Neural cell (in vitro differentiated cells): ENCODE measurements around the gene RELT. TPM values are rescaled to one million over a fixed set of nuclear protein-coding genes. Genes with fewer than 3 reads are reported as not detected.

Experiments
- H2AFZ ChIP-seq: fragments of 200-600, 300-800 bp; sonication (generic), shearing (Covaris generic); 2 replicates; pipeline ENCODE4 v1.6.0; 2014; ENCODE audit warnings: low read depth, mild to moderate bottlenecking, antibody characterized with exemption, low read length, moderate library complexity
- H3F3A ChIP-seq: fragments of 200-600 bp; shearing (Covaris generic); 2 replicates; pipeline ENCODE4 v1.6.1; 2016; ENCODE audit warnings: mild to moderate bottlenecking, moderate library complexity, mixed read lengths, antibody characterized with exemption, low read length; ENCODE audit not compliant: insufficient read depth, poor library complexity, severe bottlenecking
- H3K27ac ChIP-seq: fragments of 200-600, 300-800 bp; sonication (generic), shearing (Covaris generic); 2 replicates; pipeline ENCODE4 v1.5.1; 2014; ENCODE audit warnings: mild to moderate bottlenecking, low read length, moderate library complexity
- H3K27me3 ChIP-seq: fragments of 300-800, 200-600 bp; sonication (generic), shearing (Covaris generic); 2 replicates; pipeline ENCODE4 v1.6.0; 2014; ENCODE audit warnings: mild to moderate bottlenecking, low read depth, low read length, moderate library complexity; ENCODE audit not compliant: insufficient read depth
- H3K36me3 ChIP-seq: fragments of 300-800, 200-600 bp; sonication (generic), shearing (Covaris generic); 2 replicates; pipeline ENCODE4 v1.5.1; 2014; ENCODE audit warnings: mild to moderate bottlenecking, antibody characterized with exemption, low read length, moderate library complexity; ENCODE audit not compliant: insufficient read depth
- H3K4me2 ChIP-seq: fragments of 300-800, 200-600 bp; sonication (generic), shearing (Covaris generic); 2 replicates; pipeline ENCODE4 v1.6.0; 2014; ENCODE audit warnings: mild to moderate bottlenecking, low read length
- H3K4me3 ChIP-seq: fragments of 300-800, 200-600 bp; sonication (generic), shearing (Covaris generic); 2 replicates; pipeline ENCODE4 v1.5.1; 2014; ENCODE audit warnings: mild to moderate bottlenecking, low read length, moderate library complexity
- H3K79me2 ChIP-seq: fragments of 200-600 bp; shearing (Covaris generic); replicated peaks from 2 replicates; pipeline ENCODE4 v1.6.0; 2014; ENCODE audit warnings: mild to moderate bottlenecking, low read length, moderate library complexity; ENCODE audit not compliant: insufficient read depth
- H3K9ac ChIP-seq: fragments of 300-800, 200-600 bp; sonication (generic), shearing (Covaris generic); 2 replicates; pipeline ENCODE4 v1.6.1; 2016; ENCODE audit warnings: mild to moderate bottlenecking, low read length, mixed read lengths
- H3K9me2 ChIP-seq: fragments of 200-600 bp; shearing (Covaris generic); 2 replicates; pipeline ENCODE4 v1.6.1; 2016; ENCODE audit warnings: mild to moderate bottlenecking, low read length, mixed read lengths; ENCODE audit not compliant: insufficient read depth
- H3K9me3 ChIP-seq: fragments of 200-600, 300-800 bp; sonication (generic), shearing (Covaris generic); 2 replicates; pipeline ENCODE4 v1.6.1; 2016; ENCODE audit warnings: mild to moderate bottlenecking, mixed run types, low read length, moderate library complexity, mixed read lengths
- H4K20me1 ChIP-seq: fragments of 200-600 bp; shearing (Covaris generic); 2 replicates; pipeline ENCODE4 v1.6.1; 2016; ENCODE audit warnings: mild to moderate bottlenecking, mixed run types; ENCODE audit not compliant: insufficient read depth
- EP300 ChIP-seq: fragments of 450-650 bp; conservative IDR thresholded peaks from 2 replicates; pipeline ENCODE4 v1.6.1; 2014; ENCODE audit warnings: antibody characterized with exemption, mild to moderate bottlenecking, moderate library complexity; ENCODE audit not compliant: poor library complexity, severe bottlenecking
- EZH2 ChIP-seq: fragments of 200-600, 300-800 bp; shearing (Covaris generic), sonication (generic); IDR thresholded peaks from 2 replicates; pipeline ENCODE4 v1.6.1; 2014; ENCODE audit warnings: antibody characterized with exemption, low read length, borderline replicate concordance, mild to moderate bottlenecking; ENCODE audit not compliant: insufficient read depth, poor library complexity, severe bottlenecking
- MXI1 ChIP-seq: fragments of 450-650 bp; conservative IDR thresholded peaks from 2 replicates; pipeline ENCODE4 v1.6.1; 2014; ENCODE audit warnings: antibody characterized with exemption, mild to moderate bottlenecking; ENCODE audit not compliant: poor library complexity, severe bottlenecking
- POLR2AphosphoS5 ChIP-seq: IDR thresholded peaks from 2 replicates; pipeline ENCODE4 v1.6.1; 2012
- RAD21 ChIP-seq: fragments of 450-650 bp; conservative IDR thresholded peaks from 2 replicates; pipeline ENCODE4 v1.6.1; 2014; ENCODE audit warnings: antibody characterized with exemption, mild to moderate bottlenecking, moderate library complexity
- REST ChIP-seq: IDR thresholded peaks from 2 replicates; pipeline ENCODE4 v1.6.1; 2012; ENCODE audit warnings: borderline replicate concordance
- SMC3 ChIP-seq: fragments of 450-650 bp; conservative IDR thresholded peaks from 2 replicates; pipeline ENCODE4 v1.6.1; 2014; ENCODE audit warnings: antibody characterized with exemption, mild to moderate bottlenecking, moderate library complexity; ENCODE audit not compliant: poor library complexity
- TAF1 ChIP-seq: IDR thresholded peaks from 2 replicates; pipeline ENCODE4 v1.6.1; 2012; ENCODE audit warnings: low read depth
- polyA plus RNA-seq: library from polyadenylated mRNA; depleted of rRNA; stranded (reverse); fragments of >200 nt; gene quantifications from 2 replicates; pipeline ENCODE4 v1.2.3, GENCODE V29; 2014
- TF ChIP-seq, protein P1 (sequence below): fragments of 450-650 bp; IDR thresholded peaks from 2 replicates; pipeline ENCODE4 v1.5.1; 2014; ENCODE audit warnings: antibody characterized with exemption, mild to moderate bottlenecking, moderate library complexity; ENCODE audit not compliant: poor library complexity, severe bottlenecking

Gene RELT
- polyA plus RNA-seq, 1 donor from 2014 or later, result 12.4 TPM

DNA sequence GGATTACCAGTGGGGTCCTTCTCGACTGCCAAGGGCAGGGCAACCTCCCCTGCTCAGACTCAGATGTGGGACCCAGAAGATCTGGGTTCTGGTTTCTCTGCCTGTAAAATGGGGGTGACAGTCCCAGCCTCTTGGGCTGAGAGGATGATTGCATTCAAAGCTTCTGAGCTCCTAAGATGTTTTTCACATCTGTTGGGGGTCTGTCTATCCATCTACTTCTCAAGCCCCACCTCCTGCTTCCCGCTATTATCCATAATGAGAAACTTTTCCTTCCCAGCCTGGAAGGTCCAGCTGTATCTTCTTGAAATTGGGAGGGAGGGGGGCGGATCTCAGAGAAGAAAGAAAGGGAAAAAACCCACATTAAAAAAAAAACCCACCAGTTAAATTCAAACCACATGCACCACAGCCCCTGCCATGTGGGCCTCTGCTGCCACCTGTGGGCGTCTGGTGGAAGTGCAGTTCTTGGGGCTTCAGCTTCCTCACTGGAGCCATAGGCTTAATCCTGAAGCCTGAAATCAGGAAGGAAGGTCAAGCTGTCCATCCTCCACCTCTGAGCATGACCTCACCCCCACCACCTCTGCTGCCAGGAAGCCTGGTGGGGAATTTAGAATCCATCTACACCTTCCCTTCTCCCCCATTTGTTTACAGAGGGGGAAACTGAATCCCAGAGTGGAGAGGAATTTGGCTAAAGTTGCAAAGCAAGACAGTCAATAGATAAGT is 40.8 kb upstream of the RELT start:
- Histone ChIP-seq H3F3A (no peaks in the 10 kb centered on the region), H3K79me2 (peaks cover 9% of the 10 kb centered on the region), H3K9ac (no peak overlapping the region), H3K4me2 (no peak overlapping the region), H3K9me2 (no peaks in the 10 kb centered on the region), H4K20me1 (no peaks in the 10 kb centered on the region), H3K36me3 (no peaks in the 10 kb centered on the region), H3K27ac (no peak overlapping the region), H2AFZ (no peak overlapping the region), H3K27me3 (no peaks in the 10 kb centered on the region), H3K9me3 (no peaks in the 10 kb centered on the region), H3K4me3 (no peak overlapping the region)
- TF ChIP-seq RAD21 (peak; percentile 92), POLR2AphosphoS5 (no peak), SMC3 (peak; percentile 86), EP300 (no peak)
- TF ChIP-seq, protein P1, sequence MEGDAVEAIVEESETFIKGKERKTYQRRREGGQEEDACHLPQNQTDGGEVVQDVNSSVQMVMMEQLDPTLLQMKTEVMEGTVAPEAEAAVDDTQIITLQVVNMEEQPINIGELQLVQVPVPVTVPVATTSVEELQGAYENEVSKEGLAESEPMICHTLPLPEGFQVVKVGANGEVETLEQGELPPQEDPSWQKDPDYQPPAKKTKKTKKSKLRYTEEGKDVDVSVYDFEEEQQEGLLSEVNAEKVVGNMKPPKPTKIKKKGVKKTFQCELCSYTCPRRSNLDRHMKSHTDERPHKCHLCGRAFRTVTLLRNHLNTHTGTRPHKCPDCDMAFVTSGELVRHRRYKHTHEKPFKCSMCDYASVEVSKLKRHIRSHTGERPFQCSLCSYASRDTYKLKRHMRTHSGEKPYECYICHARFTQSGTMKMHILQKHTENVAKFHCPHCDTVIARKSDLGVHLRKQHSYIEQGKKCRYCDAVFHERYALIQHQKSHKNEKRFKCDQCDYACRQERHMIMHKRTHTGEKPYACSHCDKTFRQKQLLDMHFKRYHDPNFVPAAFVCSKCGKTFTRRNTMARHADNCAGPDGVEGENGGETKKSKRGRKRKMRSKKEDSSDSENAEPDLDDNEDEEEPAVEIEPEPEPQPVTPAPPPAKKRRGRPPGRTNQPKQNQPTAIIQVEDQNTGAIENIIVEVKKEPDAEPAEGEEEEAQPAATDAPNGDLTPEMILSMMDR, result peak; percentile 95

GRCh38 chr11:73337846-73338245 is 38.4 kb upstream of the RELT start:
- Histone ChIP-seq H3K9me2 (no peaks in the 10 kb centered on the region), H3K27me3 (no peaks in the 10 kb centered on the region), H3K79me2 (peaks cover 4% of the 10 kb centered on the region), H3F3A (no peaks in the 10 kb centered on the region), H3K36me3 (no peaks in the 10 kb centered on the region), H3K4me3 (no peak overlapping the region), H3K9me3 (no peaks in the 10 kb centered on the region), H4K20me1 (no peaks in the 10 kb centered on the region), H2AFZ (no peak overlapping the region), H3K4me2 (no peak overlapping the region), H3K27ac (no peak overlapping the region), H3K9ac (no peak overlapping the region)
- TF ChIP-seq TAF1 (no peak), POLR2AphosphoS5 (no peak), EP300 (no peak), REST (no peak), RAD21 (no peak), SMC3 (no peak), MXI1 (no peak), EZH2 (no peak)
- TF ChIP-seq, protein P1, result no peak
